GM23338 (cell line): ENCODE measurements around the gene PLA2G4B. TPM values are rescaled to one million over a fixed set of nuclear protein-coding genes. Genes with fewer than 3 reads are reported as not detected.

Experiments
- ATAC-seq: fragments of 200-7000 bp; cut with Tn5 transposase; 3 replicates; pipeline ENCODE4 v1.9.1; 2020
- DNase-seq: peaks from one replicate; pipeline ENCODE4 v3.0.0-alpha.2; 2015; ENCODE audit warnings: low spot score
- H2AFZ ChIP-seq: fragments of 200-600 bp; sonication (generic); 2 replicates; pipeline ENCODE4 v1.8.0; 2016; ENCODE audit warnings: antibody characterized with exemption, mild to moderate bottlenecking, moderate library complexity
- H3F3A ChIP-seq: fragments of 200-600 bp; sonication (generic); replicated peaks from 2 replicates; pipeline ENCODE4 v1.8.0; 2017; ENCODE audit warnings: antibody characterized with exemption, mixed run types, low read depth
- H3K27ac ChIP-seq: fragments of 200-600 bp; sonication (generic); 2 replicates; pipeline ENCODE4 v1.6.1; 2016; ENCODE audit warnings: low read depth
- H3K27me3 ChIP-seq: fragments of 200-600 bp; sonication (generic); 2 replicates; pipeline ENCODE4 v1.8.0; 2016; ENCODE audit warnings: mild to moderate bottlenecking, mixed run types, moderate library complexity; ENCODE audit not compliant: insufficient read depth
- H3K36me3 ChIP-seq: fragments of 200-600 bp; sonication (generic); 2 replicates; pipeline ENCODE4 v1.8.0; 2016; ENCODE audit warnings: mild to moderate bottlenecking; ENCODE audit not compliant: insufficient read depth
- H3K4me1 ChIP-seq: fragments of 200-600 bp; sonication (generic); 2 replicates; pipeline ENCODE4 v1.8.0; 2016; ENCODE audit warnings: mild to moderate bottlenecking, moderate library complexity; ENCODE audit not compliant: insufficient read depth
- H3K4me2 ChIP-seq: fragments of 200-600 bp; sonication (generic); 2 replicates; pipeline ENCODE4 v1.7.1; 2017; ENCODE audit warnings: mixed run types
- H3K4me3 ChIP-seq: fragments of 200-600 bp; sonication (generic); 2 replicates; pipeline ENCODE4 v1.6.1; 2016; ENCODE audit warnings: mixed run types
- H3K79me2 ChIP-seq: fragments of 200-600 bp; sonication (generic); replicated peaks from 2 replicates; pipeline ENCODE4 v1.8.0; 2017; ENCODE audit warnings: mild to moderate bottlenecking; ENCODE audit not compliant: insufficient read depth
- H3K9me2 ChIP-seq: fragments of 200-600 bp; sonication (generic); 2 replicates; pipeline ENCODE4 v1.8.0; 2017; ENCODE audit not compliant: insufficient read depth
- H4K20me1 ChIP-seq: fragments of 200-600 bp; sonication (generic); replicated peaks from 2 replicates; pipeline ENCODE4 v1.8.0; 2017; ENCODE audit warnings: mild to moderate bottlenecking; ENCODE audit not compliant: insufficient read depth
- H3K27ac Mint-ChIP-seq: 2 replicates; pipeline ENCODE4 v1.8.0; 2020; ENCODE audit warnings: inconsistent platforms, mild to moderate bottlenecking, moderate library complexity, mixed read lengths
- H3K27me3 Mint-ChIP-seq: 3 replicates; pipeline ENCODE4 v1.8.0; 2022; ENCODE audit warnings: low read depth, mild to moderate bottlenecking, moderate library complexity, mixed read lengths, inconsistent platforms; ENCODE audit not compliant: insufficient read depth, poor library complexity
- H3K36me3 Mint-ChIP-seq: 3 replicates; pipeline ENCODE4 v1.8.0; 2021; ENCODE audit warnings: low read depth, mild to moderate bottlenecking, inconsistent platforms, moderate library complexity, mixed read lengths
- H3K4me1 Mint-ChIP-seq: 3 replicates; pipeline ENCODE4 v1.8.0; 2020; ENCODE audit warnings: mild to moderate bottlenecking, inconsistent platforms, mixed read lengths
- H3K4me3 Mint-ChIP-seq: 3 replicates; pipeline ENCODE4 v1.8.0; 2021; ENCODE audit warnings: moderate library complexity, mild to moderate bottlenecking, inconsistent platforms, mixed read lengths
- H3K9me3 Mint-ChIP-seq: 3 replicates; pipeline ENCODE4 v1.8.0; 2020; ENCODE audit warnings: moderate library complexity, mild to moderate bottlenecking, inconsistent platforms, mixed read lengths
- CREB1 ChIP-seq: fragments of 250-450 bp; sonication (Bioruptor Pico); IDR thresholded peaks from 2 replicates; pipeline ENCODE4 v1.5.0; 2020; ENCODE audit warnings: low read depth, mild to moderate bottlenecking, moderate library complexity
- CTCF ChIP-seq, 2 experiments: fragments of 200-600 bp in 1 of 2; sonication (generic) in 1 of 2; conservative IDR thresholded peaks; 2 replicates each; pipeline versions ENCODE4 v1.5.1 to v1.6.1; 2016 to 2017; ENCODE audit warnings: antibody characterized with exemption in 2 of 2, low read depth in 2 of 2, mild to moderate bottlenecking in 2 of 2, moderate library complexity in 1 of 2
- ETS1 ChIP-seq: IDR thresholded peaks from 2 replicates; pipeline ENCODE4 v1.6.1; 2016; ENCODE audit warnings: antibody characterized with exemption
- EZH2 ChIP-seq: fragments of 200-600 bp; sonication (generic); IDR thresholded peaks from one replicate; pipeline ENCODE4 v1.8.0; 2017; ENCODE audit warnings: antibody characterized with exemption, mild to moderate bottlenecking, low read depth; ENCODE audit not compliant: unreplicated experiment
- EZH2phosphoT487 ChIP-seq: fragments of 200-600 bp; sonication (generic); IDR thresholded peaks from one replicate; pipeline ENCODE4 v1.8.1; 2018; ENCODE audit warnings: antibody characterized with exemption; ENCODE audit not compliant: unreplicated experiment
- JUNB ChIP-seq: IDR thresholded peaks from one replicate; pipeline ENCODE4 v1.6.1; 2016; ENCODE audit warnings: antibody characterized with exemption; ENCODE audit not compliant: unreplicated experiment
- NANOG ChIP-seq: IDR thresholded peaks from 2 replicates; pipeline ENCODE4 v1.6.1; 2016; ENCODE audit warnings: antibody characterized with exemption, borderline replicate concordance
- POLR2AphosphoS5 ChIP-seq: IDR thresholded peaks from 2 replicates; pipeline ENCODE4 v1.6.1; 2016; ENCODE audit warnings: antibody characterized with exemption, low read depth
- REST ChIP-seq: IDR thresholded peaks from one replicate; pipeline ENCODE4 v1.6.1; 2018; ENCODE audit warnings: antibody characterized with exemption; ENCODE audit not compliant: unreplicated experiment
- STAT1 ChIP-seq: IDR thresholded peaks from one replicate; pipeline ENCODE4 v1.6.1; 2016; ENCODE audit warnings: antibody characterized with exemption; ENCODE audit not compliant: unreplicated experiment
- ZNF114 ChIP-seq: fragments of 250-450 bp; sonication (Bioruptor Pico); IDR thresholded peaks from 2 replicates; pipeline ENCODE4 v1.5.0; 2020; ENCODE audit warnings: mild to moderate bottlenecking, moderate library complexity
- ZNF331 ChIP-seq: fragments of 250-450 bp; sonication (Bioruptor Pico); IDR thresholded peaks from 2 replicates; pipeline ENCODE4 v1.5.0; 2020; ENCODE audit warnings: low read depth, mild to moderate bottlenecking, moderate library complexity
- ZNF462 ChIP-seq: fragments of 250-450 bp; sonication (Bioruptor Pico); IDR thresholded peaks from 2 replicates; pipeline ENCODE4 v1.5.0; 2020; ENCODE audit warnings: mild to moderate bottlenecking, moderate library complexity
- polyA plus RNA-seq: library from polyadenylated mRNA; unstranded; fragments of >200 nt; fragmentation: Nextera tagmentation; extraction: Ambion mirVana; gene quantifications from 2 replicates; pipeline ENCODE4 v1.2.1, GENCODE V29; 2016
- total RNA-seq: library from RNA; depleted of rRNA; stranded (reverse); fragments of >200 nt; shearing (Covaris generic); gene quantifications from 2 replicates; pipeline ENCODE4 v1.2.3, GENCODE V29; 2014

PLA2G4B gene
- total and polyA plus RNA-seq, 2 experiments from 2014 or later: 4.4 to 9.6 TPM

GRCh38 chr15:41890050-41890690 lies 51.5 kb downstream of the PLA2G4B start:
- ATAC-seq (no peak), DNase-seq (no peak)
- Histone ChIP-seq H3K4me1 (no peaks in the 10 kb centered on the region), H3K4me2 (no peak overlapping the region), H3K27me3 (no peaks in the 10 kb centered on the region), H4K20me1 (no peaks in the 10 kb centered on the region), H3K9me2 (no peaks in the 10 kb centered on the region), H3K36me3 (no peaks in the 10 kb centered on the region), H3F3A (no peaks in the 10 kb centered on the region), H3K4me3 (no peak overlapping the region), H3K27ac (no peak overlapping the region), H3K79me2 (no peaks in the 10 kb centered on the region), H2AFZ (no peak overlapping the region)
- H3K4me1 Mint-ChIP-seq: no peaks in the 10 kb centered on the region
- H3K4me3 Mint-ChIP-seq: no peak overlapping the region
- TF ChIP-seq ETS1 (no peak), ZNF331 (CRISPR knock-in tag) (no peak), EZH2 (no peak), POLR2AphosphoS5 (no peak), EZH2phosphoT487 (no peak), CTCF (conservative IDR thresholded peaks at IDR 0.05; ENCODE audit: low read depth in 2 of 2) (no peak), JUNB (no peak), NANOG (no peak), CREB1 (no peak), ZNF114 (no peak), STAT1 (no peak), REST (no peak), ZNF462 (CRISPR knock-in tag) (no peak)
- H3K36me3 Mint-ChIP-seq: no peaks in the 10 kb centered on the region
- H3K27me3 Mint-ChIP-seq: peaks cover 5% of the 10 kb centered on the region
- no peaks in the 10 kb centered on the region for H3K9me3 Mint-ChIP-seq
- H3K27ac Mint-ChIP-seq: no peak overlapping the region
